HG03575 (cell line): ENCODE measurements around the gene SULT1E1.
A peak's percentile ranks its signal among the peaks of the same experiment; 100 is the strongest.
"Not testable (repeated sequence)": the region's sequence is repeated elsewhere in the genome, so short reads cannot be mapped to it uniquely, and the experiment has no call there.

Source experiments
- ATAC-seq: cut with Tn5 transposase; IDR thresholded peaks from one replicate; pipeline ENCODE4 v1.9.1; 2021; ENCODE audit not compliant: unreplicated experiment, insufficient number of reproducible peaks, low FRiP score; ENCODE audit errors: extremely low read depth

The SULT1E1 gene

DNA sequence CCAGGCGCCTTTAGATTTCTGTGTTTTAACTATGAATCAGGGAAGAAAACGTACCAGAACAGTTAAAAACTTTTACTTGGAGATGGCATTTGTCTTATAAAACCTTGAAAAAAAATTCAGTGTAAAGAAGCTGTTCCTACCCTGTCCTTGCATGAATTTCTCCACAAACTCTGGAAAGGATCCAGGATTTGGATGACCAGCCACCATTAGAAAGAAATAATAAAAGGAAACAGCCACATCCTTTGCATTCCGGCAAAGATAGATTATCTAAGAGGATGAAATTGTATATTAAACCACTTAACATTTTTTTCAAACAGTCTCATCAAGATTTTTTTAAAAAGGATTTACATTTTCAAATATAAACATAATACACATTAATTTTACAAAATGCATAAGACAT, 10.6 kb downstream of the SULT1E1 start:
- no peak for ATAC-seq

DNA sequence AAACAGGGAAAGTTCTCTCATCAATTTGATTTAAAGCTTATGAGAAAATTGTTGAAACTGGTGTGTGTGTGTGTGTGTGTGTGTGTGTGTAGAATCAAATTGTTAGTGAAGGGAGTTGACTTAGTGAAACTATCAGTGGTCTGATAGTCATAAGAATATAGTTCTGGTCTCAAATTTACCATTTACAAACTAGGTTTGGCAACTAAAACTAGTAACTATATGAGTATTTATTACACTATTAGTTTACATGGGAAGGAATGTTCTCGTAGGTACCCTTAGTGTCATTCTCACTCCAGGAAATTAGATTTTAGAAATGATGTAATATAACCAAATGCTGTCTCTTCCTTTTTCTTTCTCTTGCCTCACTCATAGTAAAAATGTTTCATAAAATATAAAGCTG, 11.9 kb downstream of the SULT1E1 start:
- no peak for ATAC-seq

DNA sequence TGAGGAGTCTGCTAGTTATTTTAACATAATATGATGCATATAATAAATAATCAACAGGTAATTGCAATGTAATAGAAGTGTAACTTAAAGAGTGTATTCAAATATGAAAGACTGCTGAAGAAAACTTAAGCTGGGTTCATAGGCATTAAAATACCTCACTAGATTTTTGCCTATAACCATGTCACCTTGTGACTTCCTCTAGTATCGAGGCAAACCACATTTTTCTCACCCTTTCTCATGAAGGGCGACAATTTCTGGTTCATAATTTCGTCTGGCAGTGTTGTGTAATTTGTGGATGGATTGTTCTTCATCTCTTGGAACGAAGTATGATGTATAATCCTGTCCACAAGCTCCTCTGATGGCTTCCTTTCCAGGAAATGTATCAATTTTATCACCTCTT, 16.0 kb downstream of the SULT1E1 start:
- no peak for ATAC-seq

GRCh38 chr4:69843301-69843700, 16.6 kb downstream of the SULT1E1 start:
- ATAC-seq: no peak

GRCh38 chr4:69838977-69839376, 21.0 kb downstream of the SULT1E1 start:
- no peak for ATAC-seq

DNA sequence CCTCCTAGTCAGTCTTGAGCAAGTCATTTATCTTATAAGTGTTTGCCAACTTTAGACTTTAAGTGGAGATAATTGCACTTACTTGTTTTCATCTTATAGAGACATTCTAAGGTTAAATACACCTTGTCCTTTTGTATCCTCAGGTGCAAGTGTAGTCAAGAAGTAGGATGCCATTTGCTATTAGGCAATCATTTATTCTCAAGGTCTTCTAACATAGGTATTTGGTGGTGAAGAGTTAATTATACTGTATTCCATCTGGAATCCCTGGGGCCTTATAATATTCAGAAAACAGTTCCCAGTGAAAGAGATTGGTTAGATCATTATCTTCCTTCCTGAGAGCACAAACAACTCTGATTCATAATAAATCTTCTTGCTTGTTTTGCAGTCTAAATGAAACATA, 23.7 kb downstream of the SULT1E1 start:
- ATAC-seq: no peak

DNA sequence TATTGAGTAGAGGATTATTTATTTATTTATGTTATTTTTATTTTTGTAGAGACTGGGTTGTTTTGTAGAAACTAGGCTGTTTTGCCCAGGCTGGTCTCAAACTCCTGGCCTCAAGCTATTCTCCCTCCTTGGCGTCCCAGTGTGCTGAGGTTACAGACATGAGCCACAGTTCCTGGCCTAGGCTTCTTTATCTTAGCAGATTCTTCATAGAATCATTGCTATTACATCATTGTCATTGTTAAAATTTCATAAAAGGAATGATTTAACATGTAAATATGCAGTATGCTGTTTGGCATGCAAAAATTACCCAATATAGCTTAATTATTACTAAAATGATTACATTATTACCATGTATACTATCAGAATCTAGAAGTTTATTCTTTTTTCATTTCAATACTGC, 24.2 kb downstream of the SULT1E1 start:
- no peak for ATAC-seq

DNA sequence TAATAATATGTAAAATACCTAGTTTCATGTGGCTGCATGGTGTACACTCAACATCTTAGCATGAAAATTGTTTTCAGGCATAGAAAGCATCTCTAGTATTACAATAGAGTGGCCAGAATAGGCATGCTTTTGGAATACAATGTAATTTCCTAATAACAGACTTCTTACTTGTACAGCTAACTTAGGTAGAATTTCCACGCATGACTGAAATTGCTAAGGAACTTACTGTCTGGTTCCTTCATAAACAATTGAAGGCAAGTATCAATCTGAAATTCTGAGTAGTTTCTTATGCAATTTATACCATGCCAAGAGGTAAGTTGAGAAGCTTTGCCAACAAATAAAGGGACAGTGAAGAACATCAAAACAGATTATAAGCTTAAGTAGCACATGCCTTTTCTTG, 26.7 kb downstream of the SULT1E1 start:
- ATAC-seq: no peak

DNA sequence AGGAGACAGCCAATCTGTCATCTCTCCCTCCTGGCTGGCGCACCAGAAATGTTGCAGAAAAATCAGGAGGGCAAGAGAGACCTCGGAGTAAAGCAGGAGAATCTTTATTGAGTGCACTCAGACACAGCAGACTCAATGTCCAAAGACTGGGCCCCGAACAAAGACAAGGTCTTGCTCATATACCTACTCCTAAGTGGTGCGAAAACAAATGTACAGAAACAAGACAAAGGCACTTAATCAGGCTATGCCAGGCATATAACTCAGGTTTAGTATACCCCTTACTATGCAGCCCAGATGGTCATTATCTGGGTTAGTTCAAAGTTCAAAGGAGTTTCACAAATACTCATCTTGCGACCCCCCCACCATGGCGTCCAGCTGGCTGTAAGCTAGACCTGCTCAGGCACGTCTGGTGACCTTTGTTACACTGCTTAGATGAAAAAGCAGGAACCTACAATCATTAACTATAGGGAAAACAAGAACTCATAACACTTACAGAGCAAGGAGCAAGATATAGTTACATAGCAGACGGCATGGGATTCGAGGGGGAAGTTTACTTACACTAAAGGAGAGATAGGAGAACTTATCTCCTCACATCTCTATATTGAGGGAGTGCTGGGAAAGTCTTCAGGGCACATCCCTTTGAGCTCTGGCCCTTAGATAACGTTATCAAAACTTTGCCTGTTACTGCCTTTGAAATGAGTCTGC, 27.5 kb downstream of the SULT1E1 start:
- no peak for ATAC-seq

DNA sequence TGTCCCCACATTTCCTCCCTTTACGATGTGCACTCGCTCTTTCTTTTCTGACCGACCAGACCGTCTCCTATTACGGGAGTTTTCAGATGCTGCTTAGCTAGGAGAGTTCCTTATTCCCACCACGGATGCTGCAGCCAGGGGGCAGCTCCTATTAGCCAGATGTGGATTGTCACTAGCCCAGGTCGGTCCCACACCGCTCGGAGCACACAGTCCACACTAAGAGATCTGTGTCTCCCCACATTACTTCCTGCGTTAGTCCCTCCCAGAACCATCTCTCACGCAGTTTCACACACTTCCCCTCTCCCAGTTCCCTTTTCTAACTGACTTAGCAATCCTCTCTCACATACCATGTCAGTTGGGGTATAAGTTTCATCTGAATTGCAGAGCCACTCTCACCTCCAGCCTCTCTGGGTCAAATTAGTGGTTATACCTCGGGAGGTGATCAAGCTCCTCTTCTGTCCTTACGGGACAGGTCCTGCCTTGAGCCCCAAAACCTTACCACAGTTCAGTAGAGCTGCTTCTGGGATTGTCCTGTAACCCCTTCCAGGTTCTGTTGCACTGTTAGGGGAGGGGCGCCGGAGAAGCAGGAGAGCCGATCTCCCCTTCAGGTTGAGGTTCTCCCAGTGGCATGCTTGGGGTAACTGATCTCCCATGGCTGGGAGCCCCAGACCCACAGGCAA, 28.2 kb downstream of the SULT1E1 start:
- peak; percentile 93 for ATAC-seq

DNA sequence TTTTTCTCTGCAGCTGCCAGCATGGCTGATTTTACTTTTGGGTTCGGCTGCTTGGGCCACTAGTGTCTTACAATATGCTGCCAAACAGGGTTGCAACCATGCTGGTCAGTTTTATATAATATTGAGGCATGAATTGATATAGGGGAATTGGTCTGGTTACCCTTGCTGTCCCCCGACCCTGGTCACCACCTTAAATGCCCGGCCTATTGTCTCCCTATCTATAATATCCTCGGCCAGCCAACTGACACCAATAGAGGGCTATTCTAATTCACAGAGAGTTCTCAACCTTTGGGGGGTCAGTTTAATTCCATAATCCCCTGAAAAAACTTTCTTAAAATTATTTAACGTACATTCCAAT, 28.7 kb downstream of the SULT1E1 start:
- no peak for ATAC-seq

DNA sequence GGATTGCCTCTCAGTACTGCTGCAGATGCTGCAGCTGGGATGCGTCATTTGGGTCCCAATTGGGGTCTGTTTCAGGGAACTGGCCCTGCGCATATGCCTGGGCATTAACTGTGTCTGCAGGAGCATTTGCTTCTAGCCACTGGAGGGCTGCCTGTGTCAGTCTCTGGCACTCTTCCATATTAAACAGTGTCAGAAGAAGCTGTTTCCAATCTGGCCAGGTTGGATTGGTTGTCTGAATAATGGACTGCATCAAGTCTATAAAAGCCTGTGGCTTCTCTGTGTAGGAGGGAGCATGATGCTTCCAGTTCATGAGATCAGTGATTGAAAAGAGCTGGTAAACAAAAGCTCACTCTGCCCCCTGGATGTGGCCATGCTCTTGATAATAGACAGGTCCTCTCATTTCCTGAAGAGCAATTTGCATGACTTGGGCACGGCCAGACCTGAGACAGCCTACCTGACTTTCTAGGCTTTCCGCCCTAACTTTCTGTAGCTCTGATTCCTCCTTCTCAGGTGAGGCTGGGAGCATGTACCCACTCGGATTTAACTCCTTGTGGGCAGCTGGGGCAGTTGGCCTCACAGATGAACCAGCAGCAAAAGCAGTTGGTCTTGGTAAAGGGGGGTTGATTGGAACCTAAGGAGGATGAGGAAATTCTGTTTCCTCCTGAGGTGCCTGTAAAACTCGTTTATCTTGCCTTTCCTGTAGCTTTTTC, 29.2 kb downstream of the SULT1E1 start:
- no peak for ATAC-seq

GRCh38 chr4:69830192-69830559, 29.8 kb downstream of the SULT1E1 start:
- ATAC-seq: no peak

DNA sequence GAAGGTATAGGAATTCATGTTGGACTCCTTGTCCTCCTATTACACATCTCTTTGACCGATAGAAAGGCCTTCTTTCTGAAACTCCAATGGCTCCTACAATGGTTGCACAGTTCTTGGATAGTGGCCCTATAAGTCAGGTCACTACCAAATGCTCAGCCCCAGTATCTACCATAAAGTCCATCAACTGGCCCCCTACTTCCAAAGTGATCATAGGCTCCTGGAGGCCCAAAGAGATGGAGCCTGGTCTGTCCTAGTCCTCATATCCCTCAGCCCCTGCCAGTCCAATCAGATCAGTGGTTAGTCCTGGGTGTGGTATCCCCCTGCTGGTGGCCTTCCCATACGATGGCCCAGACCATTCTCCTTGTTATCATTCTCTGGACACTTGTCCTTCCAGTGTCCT, 30.3 kb downstream of the SULT1E1 start:
- ATAC-seq: no peak

- ATAC-seq: no peak
Measured at GRCh38 chr4:69828828-69829227, 31.1 kb downstream of the SULT1E1 start.

GRCh38 chr4:69825056-69825455, 34.9 kb downstream of the SULT1E1 start:
- not testable (repeated sequence) for ATAC-seq

GRCh38 chr4:69823481-69824186, 36.3 kb downstream of the SULT1E1 start:
- ATAC-seq: no peak

GRCh38 chr4:69823048-69823447, 36.9 kb downstream of the SULT1E1 start:
- ATAC-seq: no peak

DNA sequence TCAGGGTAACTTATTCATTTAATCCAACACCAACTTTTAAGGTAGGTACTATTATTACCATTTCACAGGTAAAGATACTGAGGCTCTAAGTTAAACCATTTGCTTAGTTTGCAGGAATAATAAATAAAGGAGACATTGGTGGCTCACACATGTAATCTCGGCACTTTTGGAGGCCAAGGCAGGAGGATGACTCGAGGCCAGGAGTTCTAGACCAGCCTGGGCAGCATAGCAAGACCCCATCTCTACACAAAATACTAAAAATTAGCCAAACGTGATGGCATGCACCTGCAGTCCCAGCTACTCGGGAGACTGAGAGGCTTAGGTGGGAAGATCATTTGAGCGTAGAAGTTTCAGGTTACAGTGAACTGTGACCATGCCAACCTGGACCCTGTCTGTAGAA, 37.7 kb downstream of the SULT1E1 start:
- no peak for ATAC-seq
